HG03066 (cell line): ENCODE data around the gene PCDHGB3.
"Not testable (repeated sequence)": the region's sequence is repeated elsewhere in the genome, so short reads cannot be mapped to it uniquely, and the experiment has no call there.

Experiments used
- ATAC-seq: cut with Tn5 transposase; IDR thresholded peaks from one replicate; pipeline ENCODE4 v1.9.1; 2021; ENCODE audit warnings: low read depth; ENCODE audit not compliant: unreplicated experiment

PCDHGB3 gene

GRCh38 chr5:141415275-141415618 is 45.2 kb downstream of the PCDHGB3 start:
- ATAC-seq, result not testable (repeated sequence)

GRCh38 chr5:141417494-141418172 is 47.6 kb downstream of the PCDHGB3 start, which contains the start of gene PCDHGB7:
Gene PCDHGB7, plus strand, starts transcription at chr5:141417677. Its CDS starts 183 bp downstream, at chr5:141417860.
- ATAC-seq, result peak; percentile 43

- no peak for ATAC-seq
Observed at GRCh38 chr5:141419074-141419880, 49.2 kb downstream of the PCDHGB3 start.

GRCh38 chr5:141420855-141421488 is 50.9 kb downstream of the PCDHGB3 start, which contains the start of gene PCDHGA11:
Gene PCDHGA11, plus strand, starts transcription at chr5:141421051. Its CDS starts 177 bp downstream, at chr5:141421228.
- ATAC-seq, result no peak

- ATAC-seq, result no peak
Observed at GRCh38 chr5:141421489-141421855, 51.4 kb downstream of the PCDHGB3 start.
